HG03159 (cell line): Measurements from ENCODE around the gene IL17RD.
"Not testable (repeated sequence)": the region's sequence is repeated elsewhere in the genome, so short reads cannot be mapped to it uniquely, and the experiment has no call there.

Experiments
- ATAC-seq: cut with Tn5 transposase; IDR thresholded peaks from one replicate; pipeline ENCODE4 v1.9.1; 2021; ENCODE audit warnings: mild to moderate bottlenecking, moderate library complexity; ENCODE audit not compliant: unreplicated experiment

The IL17RD gene

DNA sequence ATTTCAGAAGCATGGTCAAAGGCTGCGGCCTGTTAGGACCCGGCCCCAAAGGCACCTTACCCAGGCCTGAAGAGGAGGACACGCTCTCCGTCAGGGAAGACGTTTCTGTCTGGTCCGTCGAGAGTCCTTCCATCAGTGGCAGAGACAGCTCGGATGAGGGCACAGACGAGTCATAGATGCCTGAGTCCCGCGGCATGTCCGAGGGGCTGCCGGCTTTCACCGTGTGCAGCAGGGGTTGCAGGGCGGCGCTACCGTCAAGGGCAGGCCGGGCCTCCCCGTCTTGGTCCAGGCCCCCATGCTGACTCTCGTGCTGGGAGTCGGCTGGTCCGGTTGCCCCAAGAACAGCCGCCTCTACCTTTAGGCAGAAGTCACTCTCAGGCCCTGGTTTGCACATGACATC lies 67.6 kb downstream of the IL17RD start:
- no peak for ATAC-seq

GRCh38 chr3:57095363-57095762 lies 69.8 kb downstream of the IL17RD start:
- no peak for ATAC-seq

GRCh38 chr3:57094575-57094974 lies 70.6 kb downstream of the IL17RD start:
- no peak for ATAC-seq

DNA sequence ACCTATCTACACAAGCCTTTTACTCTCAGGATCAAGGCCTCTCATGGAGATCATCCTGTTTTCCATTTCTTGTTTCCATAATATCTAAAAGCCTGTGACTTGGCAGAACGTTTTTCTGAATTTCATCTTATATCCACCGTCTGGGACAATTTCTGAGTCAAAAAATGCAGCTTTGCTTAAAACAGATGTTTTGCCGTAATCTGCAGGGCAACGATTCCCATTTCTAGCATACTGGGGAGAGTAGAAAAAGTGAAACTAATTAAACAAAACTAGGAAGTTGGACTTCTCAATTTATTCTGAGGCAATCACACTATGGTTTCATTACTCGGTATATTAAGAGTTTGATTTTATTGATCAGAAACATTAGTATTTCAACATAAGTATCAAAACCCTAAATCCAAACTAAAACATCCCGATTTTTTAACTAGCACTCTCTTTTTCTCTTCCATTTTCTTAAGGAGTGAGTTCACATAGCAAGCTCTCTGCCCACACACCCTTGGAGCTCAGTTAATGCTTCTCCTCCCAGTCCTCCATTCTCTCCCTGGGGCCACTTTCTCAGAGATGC lies 71.1 kb downstream of the IL17RD start:
- no peak for ATAC-seq

- no peak for ATAC-seq
Measured at GRCh38 chr3:57093489-57093888, 71.7 kb downstream of the IL17RD start.

GRCh38 chr3:57091521-57092273 lies 73.5 kb downstream of the IL17RD start:
- ATAC-seq, result no peak

GRCh38 chr3:57089043-57089442 lies 76.1 kb downstream of the IL17RD start:
- ATAC-seq, result no peak

- ATAC-seq, result no peak
Measured at GRCh38 chr3:57088503-57088902, 76.7 kb downstream of the IL17RD start.

DNA sequence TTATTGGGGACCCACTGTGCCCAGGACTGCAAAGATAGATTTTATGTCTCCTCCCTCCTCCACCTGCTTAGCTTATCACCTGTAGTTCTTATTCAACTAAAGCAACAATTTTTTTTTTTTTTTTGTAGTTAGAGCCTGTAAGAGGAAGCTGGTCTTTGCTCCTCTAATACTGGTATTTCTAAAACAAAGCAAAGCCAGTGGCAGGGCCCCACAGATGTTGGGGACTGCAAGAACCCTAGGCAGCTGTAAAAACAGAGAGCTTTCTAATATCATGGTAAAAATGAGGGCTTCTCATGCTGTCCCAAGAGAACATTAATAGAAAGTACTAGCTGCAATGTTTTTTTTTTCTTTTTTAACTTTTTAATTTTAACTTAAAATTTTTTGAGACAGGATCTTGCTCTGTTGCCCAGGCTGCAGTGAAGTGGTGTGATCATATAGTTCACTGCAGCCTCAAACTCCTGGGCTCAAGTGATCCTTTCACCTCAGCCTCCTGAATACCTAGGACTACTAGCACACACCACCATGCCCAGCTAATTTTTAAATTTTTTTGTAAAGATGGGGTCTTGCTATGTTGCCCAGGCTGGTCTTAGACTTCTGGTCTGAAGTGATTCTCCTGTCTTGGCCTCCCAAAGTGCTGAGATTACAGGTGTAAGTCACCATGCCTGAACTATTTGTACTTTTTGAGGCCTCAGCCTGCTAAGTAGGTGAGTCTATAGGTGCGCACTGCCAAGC lies 77.6 kb downstream of the IL17RD start:
- ATAC-seq, result no peak

DNA sequence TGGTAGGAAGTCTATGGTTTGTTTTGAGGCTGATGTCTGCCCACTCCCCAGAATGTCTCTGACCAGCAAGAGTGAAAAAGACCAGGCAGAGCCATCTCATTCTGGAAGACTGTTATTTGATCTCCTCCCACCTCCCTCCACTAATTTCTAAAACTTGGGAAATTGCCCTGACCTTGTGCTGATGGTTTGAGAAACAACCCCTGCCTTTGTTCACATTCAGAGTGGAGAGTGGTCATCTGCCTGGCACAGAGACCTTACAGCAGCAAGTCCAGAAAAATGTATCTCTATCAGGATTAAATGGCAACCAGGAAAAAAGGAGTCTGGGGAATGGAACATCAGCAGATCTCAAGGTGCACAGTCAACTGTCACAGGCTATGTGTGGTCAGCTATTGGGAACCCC lies 79.0 kb downstream of the IL17RD start:
- ATAC-seq, result no peak

- no peak for ATAC-seq
Measured at GRCh38 chr3:57085211-57085610, 79.9 kb downstream of the IL17RD start.

DNA sequence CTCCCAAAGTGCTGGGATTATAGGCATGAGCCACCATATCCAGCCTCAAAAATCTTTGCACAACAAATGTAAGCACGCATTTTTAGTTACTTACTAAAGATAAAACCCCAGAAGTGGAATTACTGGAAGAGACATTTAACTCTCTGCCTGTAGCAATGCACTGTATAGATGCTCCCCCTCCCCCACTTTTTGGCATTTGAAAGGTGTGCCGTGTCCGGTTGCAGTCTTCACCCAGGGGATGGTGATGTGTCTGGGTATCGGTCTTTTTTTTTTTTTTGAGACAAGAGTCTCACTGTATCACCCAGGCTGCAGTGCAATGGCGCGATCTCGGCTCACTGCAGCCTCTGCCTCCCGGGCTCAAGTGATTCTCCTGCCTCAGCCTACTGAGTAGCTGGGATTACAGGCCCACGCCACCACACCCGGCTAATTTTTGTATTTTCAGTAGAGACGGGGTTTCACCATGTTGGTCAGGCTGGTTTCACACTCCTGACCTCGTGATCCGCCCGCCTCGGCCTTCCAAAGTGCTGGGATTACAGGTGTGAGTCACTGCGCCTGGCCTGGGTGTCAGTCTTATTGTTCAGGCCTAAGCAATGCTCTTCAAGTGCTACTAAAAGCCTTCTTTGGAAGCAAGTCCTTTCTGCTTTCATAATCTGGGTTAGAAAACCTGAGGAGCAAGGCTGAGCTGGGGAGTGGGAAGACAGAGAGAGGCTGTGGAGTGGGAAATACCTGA lies 81.7 kb downstream of the IL17RD start:
- ATAC-seq, result not testable (repeated sequence)

GRCh38 chr3:57082481-57082880 lies 82.7 kb downstream of the IL17RD start:
- no peak for ATAC-seq

DNA sequence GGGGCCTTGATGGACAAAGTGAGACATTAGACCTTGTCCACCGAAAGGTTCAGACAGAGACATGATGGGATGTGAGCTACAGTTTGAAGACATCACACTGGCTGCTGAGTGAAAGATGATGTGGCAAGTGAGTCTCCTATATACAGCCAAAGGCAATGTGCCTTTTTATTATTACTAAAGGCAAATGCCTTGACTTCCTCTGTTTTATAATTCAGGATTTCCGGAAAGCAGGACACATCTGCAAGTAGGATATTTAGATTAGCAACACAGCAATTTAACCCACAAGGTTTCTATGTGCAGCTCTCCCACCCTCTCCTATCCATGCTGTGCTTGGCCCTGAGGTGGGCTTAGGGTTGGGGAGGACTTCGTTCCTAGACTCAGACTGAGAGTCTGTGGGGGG lies 84.0 kb downstream of the IL17RD start:
- ATAC-seq, result no peak

DNA sequence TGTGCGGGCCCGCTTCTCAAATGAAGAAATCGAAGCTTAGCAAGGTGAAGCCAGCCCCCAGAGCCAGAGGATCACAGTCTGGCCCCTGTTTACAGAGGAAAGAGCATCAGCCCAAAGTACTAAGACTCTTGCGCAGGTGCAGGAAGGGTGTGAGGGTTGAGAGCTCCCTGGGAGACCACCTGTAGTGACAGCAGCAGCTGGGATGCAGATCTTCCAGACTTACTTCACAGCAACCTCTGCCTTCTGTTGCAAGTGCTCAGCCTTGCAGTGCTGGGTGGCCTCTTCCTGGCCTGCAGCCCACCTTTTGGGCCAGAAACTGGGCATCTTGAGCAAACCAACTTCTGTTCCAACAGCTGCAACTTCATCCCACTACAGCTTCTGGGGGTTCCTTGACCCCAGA lies 85.0 kb downstream of the IL17RD start:
- ATAC-seq, result no peak

DNA sequence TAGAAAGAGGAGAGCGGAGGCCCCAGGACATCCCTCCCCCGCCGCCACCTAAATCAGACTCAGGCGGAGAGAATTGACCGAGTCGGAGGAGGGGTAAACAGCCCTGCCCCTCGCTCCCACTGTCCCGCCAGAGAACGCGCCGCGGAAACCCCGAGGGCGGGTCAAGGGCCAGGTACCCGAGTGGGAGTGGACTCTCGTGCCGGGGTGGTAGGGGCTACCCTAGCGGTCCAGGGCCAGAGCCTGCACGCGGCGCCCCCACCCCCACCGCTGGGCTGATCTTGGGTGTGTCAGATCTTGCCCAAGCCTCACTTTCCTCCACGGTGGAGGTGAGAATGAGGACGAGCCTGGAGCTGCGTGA lies 85.7 kb downstream of the IL17RD start:
- no peak for ATAC-seq

DNA sequence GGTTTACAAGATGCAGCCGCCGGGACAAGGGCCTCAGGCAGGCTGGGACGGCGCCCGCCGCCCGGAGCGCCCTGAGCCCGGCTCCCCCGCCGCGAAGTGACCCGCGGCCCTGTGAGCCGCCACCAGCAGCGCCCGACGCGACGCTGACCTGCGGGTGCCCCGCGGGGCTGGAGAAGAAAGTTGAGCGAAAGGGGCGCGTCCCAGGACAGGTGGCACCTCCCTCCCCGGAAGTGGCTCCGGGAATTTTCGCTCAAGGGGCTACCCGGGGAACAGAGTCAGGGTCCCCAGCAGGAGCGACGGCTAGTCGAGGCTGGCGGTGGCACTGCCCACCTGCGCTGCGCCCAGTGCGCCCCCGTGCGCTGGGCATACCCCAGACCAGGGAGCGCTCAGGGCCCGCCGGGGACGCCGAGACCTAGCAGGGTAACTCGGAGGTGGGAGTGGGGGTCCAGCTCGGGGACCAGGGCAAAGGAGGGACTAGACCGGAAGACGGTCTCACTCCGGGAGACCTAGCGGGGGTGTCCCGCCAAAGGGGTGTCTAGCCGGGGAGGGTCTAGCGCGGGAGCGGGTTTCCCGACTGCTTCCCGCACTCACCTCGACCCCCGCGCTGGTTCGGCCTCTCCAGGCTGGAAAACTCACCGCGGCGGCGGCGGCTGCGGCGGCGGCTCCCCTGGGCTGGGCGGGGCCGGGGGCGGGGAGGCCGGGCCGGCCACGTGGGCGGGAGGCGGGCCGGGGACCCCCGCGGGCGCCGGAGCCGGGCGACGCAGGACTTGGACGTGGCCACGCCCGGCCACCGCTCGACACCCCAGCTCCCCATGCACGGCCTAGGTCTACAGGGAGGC lies 86.3 kb downstream of the IL17RD start:
- no peak for ATAC-seq

- no peak for ATAC-seq
Measured at GRCh38 chr3:57078344-57078634, 86.9 kb downstream of the IL17RD start.

GRCh38 chr3:57077630-57078343 lies 87.4 kb downstream of the IL17RD start:
- ATAC-seq, result no peak

- no peak for ATAC-seq
Measured at GRCh38 chr3:57076422-57076951, 88.7 kb downstream of the IL17RD start.
